ENCODE results near the gene FYB1. TPM values are rescaled to one million over a fixed set of nuclear protein-coding genes. Genes with fewer than 3 reads are reported as not detected.
A peak's percentile ranks its signal among the peaks of the same experiment; 100 is the strongest.

Gene FYB1
- total RNA-seq, 2 experiments from 2014 or later: 82.8 to 83.0 TPM

- Mint-ChIP-seq H3K27me3 (no peaks in the 10 kb centered on the region), H3K36me3 (ENCODE audit: low read depth) (peaks cover 20% of the 10 kb centered on the region), H3K4me3 (no peak overlapping the region), H3K27ac (peak overlapping the region; percentile 66), H3K9me3 (no peaks in the 10 kb centered on the region), H3K4me1 (ENCODE audit: low read depth) (peaks cover 83% of the 10 kb centered on the region)
- intact Hi-C loops (cut with micrococcal nuclease): loop anchor here (5.0 kb wide), 1 partner anchor 45 kb away; no protein-coding TSS in a partner anchor
- ChIA-PET POLR2A (interaction anchor here (0.9 to 1.6 kb wide), 4 partner anchors 9 to 55 kb away, joined by 3 to 8 read pairs (median 3); no protein-coding TSS in a partner anchor), CTCF (interaction anchor here (0.7 to 2.3 kb wide), 11 partner anchors 9 to 125 kb away, joined by 3 to 18 read pairs (median 5); no protein-coding TSS in a partner anchor)
- no peak for TF ChIP-seq CTCF (IDR thresholded peaks at IDR 0.05)
- DNase-seq: no peak
- ATAC-seq: no peak
Measured at GRCh38 chr5:39157701-39158100, 61.7 kb downstream of the FYB1 start.

- H3K4me3 Mint-ChIP-seq: peak overlapping the region; percentile 43
- POLR2A ChIA-PET: no interaction called here
Measured at GRCh38 chr5:39156082-39156481, 63.3 kb downstream of the FYB1 start.

GRCh38 chr5:39151745-39152144 is 67.6 kb downstream of the FYB1 start:
- no peak overlapping the region for H3K4me3 Mint-ChIP-seq
- intact Hi-C loops (cut with micrococcal nuclease): no loop called here
- ChIA-PET POLR2A (interaction anchor here (0.5 to 3.5 kb wide), 3 partner anchors 13 to 107 kb away, joined by 3 to 15 read pairs (median 3); no protein-coding TSS in a partner anchor), CTCF (interaction anchor here (0.8 to 3.9 kb wide), 6 partner anchors 9 to 131 kb away, joined by 3 to 31 read pairs (median 4); no protein-coding TSS in a partner anchor)
- H3K36me3 Mint-ChIP-seq (ENCODE audit: low read depth): peaks cover 41% of the 10 kb centered on the region
- TF ChIP-seq CTCF (IDR thresholded peaks at IDR 0.05): no peak
- peaks cover 74% of the 10 kb centered on the region for H3K4me1 Mint-ChIP-seq (ENCODE audit: low read depth)
- DNase-seq (no peak), ATAC-seq (no peak)
- H3K27ac Mint-ChIP-seq: peak overlapping the region; percentile 90
- no peaks in the 10 kb centered on the region for H3K27me3 Mint-ChIP-seq
- no peaks in the 10 kb centered on the region for H3K9me3 Mint-ChIP-seq

More at GRCh38 chr5:39156082-39156481, 63.3 kb downstream of the FYB1 start:
- peaks cover 85% of the 10 kb centered on the region for H3K4me1 Mint-ChIP-seq (ENCODE audit: low read depth)
- intact Hi-C loops (cut with micrococcal nuclease): loop anchor here (5.0 kb wide), 1 partner anchor 46 kb away; no protein-coding TSS in a partner anchor
- ATAC-seq (peak; percentile 38), DNase-seq (no peak)
- CTCF ChIA-PET: interaction anchor here (1.5 to 1.6 kb wide), 2 partner anchors 19 to 62 kb away, joined by 3 to 5 read pairs; no protein-coding TSS in a partner anchor
- no peak for TF ChIP-seq CTCF (IDR thresholded peaks at IDR 0.05)
- no peaks in the 10 kb centered on the region for H3K9me3 Mint-ChIP-seq
- H3K27me3 Mint-ChIP-seq: no peaks in the 10 kb centered on the region
- H3K27ac Mint-ChIP-seq: peak overlapping the region; percentile 82
- H3K36me3 Mint-ChIP-seq (ENCODE audit: low read depth): peaks cover 35% of the 10 kb centered on the region

GRCh38 chr5:39149966-39150365 is 69.4 kb downstream of the FYB1 start:
- no peak for TF ChIP-seq CTCF (IDR thresholded peaks at IDR 0.05)
- ChIA-PET CTCF (interaction anchor here (0.8 to 3.9 kb wide), 8 partner anchors 10 to 68 kb away, joined by 3 to 31 read pairs (median 4); no protein-coding TSS in a partner anchor), POLR2A (interaction anchor here (0.7 to 3.5 kb wide), 3 partner anchors 9 to 143 kb away, joined by 3 to 15 read pairs (median 4); no protein-coding TSS in a partner anchor)
- Mint-ChIP-seq H3K36me3 (ENCODE audit: low read depth) (peaks cover 43% of the 10 kb centered on the region), H3K9me3 (no peaks in the 10 kb centered on the region), H3K27me3 (no peaks in the 10 kb centered on the region), H3K4me1 (ENCODE audit: low read depth) (peaks cover 68% of the 10 kb centered on the region), H3K27ac (peak overlapping the region; percentile 90), H3K4me3 (no peak overlapping the region)
- DNase-seq: no peak
- ATAC-seq: no peak
- intact Hi-C loops (cut with micrococcal nuclease): loop anchor here (1.0 to 2.0 kb wide), 2 partner anchors 43 to 133 kb away; no protein-coding TSS in a partner anchor

GRCh38 chr5:39148983-39149534 is 70.3 kb downstream of the FYB1 start:
- Mint-ChIP-seq H3K36me3 (ENCODE audit: low read depth) (peaks cover 46% of the 10 kb centered on the region), H3K27ac (peak overlapping the region; percentile 90), H3K9me3 (no peaks in the 10 kb centered on the region), H3K4me3 (no peak overlapping the region), H3K4me1 (ENCODE audit: low read depth) (peaks cover 68% of the 10 kb centered on the region), H3K27me3 (no peaks in the 10 kb centered on the region)
- ATAC-seq (peak; percentile 45), DNase-seq (no peak)
- ChIA-PET CTCF (interaction anchor here (0.9 to 2.9 kb wide), 5 partner anchors 8 to 52 kb away, joined by 3 to 13 read pairs (median 3); no protein-coding TSS in a partner anchor), POLR2A (interaction anchor here (1.3 kb wide), 1 partner anchor 10 kb away, joined by 4 read pairs; no protein-coding TSS in a partner anchor)
- peak; percentile 62 for TF ChIP-seq CTCF (IDR thresholded peaks at IDR 0.05)
- intact Hi-C loops (cut with micrococcal nuclease): loop anchor here (1.0 to 2.0 kb wide), 2 partner anchors 44 to 134 kb away; no protein-coding TSS in a partner anchor

Measured in activated CD8-positive, alpha-beta T cell treated with anti-CD3 and anti-CD28 coated beads for 36 hours (primary cell).